Glutamatergic neuron (in vitro differentiated cells): ENCODE measurements around the gene HIVEP3. TPM values are rescaled to one million over a fixed set of nuclear protein-coding genes. Genes with fewer than 3 reads are reported as not detected.

Source experiments
- DNase-seq: peaks from one replicate; pipeline ENCODE4 v3.0.0; 2022
- H3K27ac Mint-ChIP-seq: one replicate; pipeline ENCODE4 v1.8.0; 2020; ENCODE audit warnings: mild to moderate bottlenecking, mixed read lengths, inconsistent platforms; ENCODE audit not compliant: unreplicated experiment
- H3K27me3 Mint-ChIP-seq: one replicate; pipeline ENCODE4 v1.8.0; 2020; ENCODE audit warnings: mild to moderate bottlenecking, moderate library complexity, mixed read lengths, inconsistent platforms; ENCODE audit not compliant: unreplicated experiment
- H3K36me3 Mint-ChIP-seq: one replicate; pipeline ENCODE4 v1.8.0; 2020; ENCODE audit warnings: mild to moderate bottlenecking, mixed read lengths, inconsistent platforms; ENCODE audit not compliant: unreplicated experiment
- H3K4me1 Mint-ChIP-seq: one replicate; pipeline ENCODE4 v1.8.0; 2020; ENCODE audit warnings: mild to moderate bottlenecking, low read depth, mixed read lengths, inconsistent platforms; ENCODE audit not compliant: unreplicated experiment
- H3K4me3 Mint-ChIP-seq: one replicate; pipeline ENCODE4 v1.8.0; 2020; ENCODE audit warnings: mild to moderate bottlenecking, mixed read lengths, inconsistent platforms; ENCODE audit not compliant: unreplicated experiment
- H3K9me3 Mint-ChIP-seq: one replicate; pipeline ENCODE4 v1.8.0; 2020; ENCODE audit warnings: mild to moderate bottlenecking, moderate library complexity, mixed read lengths, inconsistent platforms; ENCODE audit not compliant: unreplicated experiment
- total RNA-seq: library from RNA; stranded (reverse); fragmentation: NEBNext Ultra II Directional; extraction: Animal tissue kit (Norgen Biotek cat#: 25700); gene quantifications from one replicate; pipeline ENCODE4 v1.2.1, GENCODE V29; 2021; ENCODE audit not compliant: unreplicated experiment
- TF ChIP-seq, protein P1 (sequence below): fragments of 200-600 bp; sonication (generic); IDR thresholded peaks from one replicate; pipeline ENCODE4 v1.5.0; 2021; ENCODE audit not compliant: partially characterized antibody, unreplicated experiment

HIVEP3 gene
- total RNA-seq, 1 donor from 2014 or later, result 15.1 TPM

DNA sequence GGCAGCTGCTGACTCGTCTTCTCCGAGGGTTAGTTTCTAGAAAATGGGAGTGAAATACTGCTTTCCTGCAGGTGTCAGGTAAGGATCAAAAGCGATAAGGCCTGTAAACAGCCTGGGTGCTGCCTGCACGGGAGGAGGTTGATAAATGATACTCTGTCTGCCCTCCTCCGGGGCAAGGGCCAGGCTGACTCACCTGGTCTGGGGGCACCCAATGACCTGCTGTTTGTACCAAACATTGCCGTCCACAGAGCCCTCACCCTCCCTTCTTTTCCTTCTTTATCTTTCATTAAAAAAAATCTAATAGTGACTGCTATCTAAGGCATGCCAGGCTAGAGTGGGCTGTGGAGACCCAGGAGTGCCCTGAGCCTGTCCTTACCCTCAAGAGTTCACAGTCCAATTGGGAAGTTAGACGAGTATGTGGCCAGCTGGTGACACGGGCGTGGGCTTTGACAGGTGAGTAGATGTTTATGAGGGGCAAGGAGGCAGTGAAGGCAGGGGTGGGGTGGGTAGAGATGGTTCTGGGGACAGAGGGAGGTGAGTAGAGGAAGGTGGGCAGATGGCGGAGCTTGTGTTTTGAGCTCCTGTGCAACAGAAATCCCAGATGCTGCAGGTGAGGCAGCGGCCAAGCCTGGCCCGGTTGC is 450.5 kb downstream of the HIVEP3 start:
- DNase-seq, result no peak
- Mint-ChIP-seq H3K4me3 (no peak overlapping the region), H3K4me1 (peaks cover 23% of the 10 kb centered on the region), H3K27ac (no peak overlapping the region), H3K27me3 (peaks cover 4% of the 10 kb centered on the region), H3K36me3 (no peaks in the 10 kb centered on the region), H3K9me3 (peaks cover 4% of the 10 kb centered on the region)
- TF ChIP-seq, protein P1, sequence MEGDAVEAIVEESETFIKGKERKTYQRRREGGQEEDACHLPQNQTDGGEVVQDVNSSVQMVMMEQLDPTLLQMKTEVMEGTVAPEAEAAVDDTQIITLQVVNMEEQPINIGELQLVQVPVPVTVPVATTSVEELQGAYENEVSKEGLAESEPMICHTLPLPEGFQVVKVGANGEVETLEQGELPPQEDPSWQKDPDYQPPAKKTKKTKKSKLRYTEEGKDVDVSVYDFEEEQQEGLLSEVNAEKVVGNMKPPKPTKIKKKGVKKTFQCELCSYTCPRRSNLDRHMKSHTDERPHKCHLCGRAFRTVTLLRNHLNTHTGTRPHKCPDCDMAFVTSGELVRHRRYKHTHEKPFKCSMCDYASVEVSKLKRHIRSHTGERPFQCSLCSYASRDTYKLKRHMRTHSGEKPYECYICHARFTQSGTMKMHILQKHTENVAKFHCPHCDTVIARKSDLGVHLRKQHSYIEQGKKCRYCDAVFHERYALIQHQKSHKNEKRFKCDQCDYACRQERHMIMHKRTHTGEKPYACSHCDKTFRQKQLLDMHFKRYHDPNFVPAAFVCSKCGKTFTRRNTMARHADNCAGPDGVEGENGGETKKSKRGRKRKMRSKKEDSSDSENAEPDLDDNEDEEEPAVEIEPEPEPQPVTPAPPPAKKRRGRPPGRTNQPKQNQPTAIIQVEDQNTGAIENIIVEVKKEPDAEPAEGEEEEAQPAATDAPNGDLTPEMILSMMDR, result no peak

DNA sequence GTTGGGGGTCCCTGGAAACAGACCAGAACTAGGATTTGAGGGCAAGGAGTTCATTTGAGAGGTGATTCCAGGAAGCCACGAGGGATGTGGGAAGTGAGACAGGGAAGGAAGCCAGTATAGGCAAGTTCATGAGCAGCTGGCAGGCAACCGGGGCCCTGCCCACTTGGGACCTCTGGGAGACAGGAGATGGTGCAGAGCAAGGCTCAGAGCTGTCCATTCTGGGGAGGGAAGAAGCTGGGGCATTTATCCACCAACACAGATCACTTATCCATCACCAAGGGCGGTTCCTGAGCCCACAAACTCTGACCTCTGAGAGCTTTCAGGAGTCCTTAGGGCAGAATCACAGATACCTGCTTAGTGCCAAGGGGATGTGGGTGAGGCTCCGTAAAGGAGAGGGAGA is 451.0 kb downstream of the HIVEP3 start:
- Mint-ChIP-seq H3K36me3 (no peaks in the 10 kb centered on the region), H3K4me3 (no peak overlapping the region), H3K27me3 (peaks cover 4% of the 10 kb centered on the region), H3K9me3 (peaks cover 4% of the 10 kb centered on the region), H3K27ac (no peak overlapping the region), H3K4me1 (peaks cover 23% of the 10 kb centered on the region)
- DNase-seq, result no peak
- TF ChIP-seq, protein P1, result no peak

DNA sequence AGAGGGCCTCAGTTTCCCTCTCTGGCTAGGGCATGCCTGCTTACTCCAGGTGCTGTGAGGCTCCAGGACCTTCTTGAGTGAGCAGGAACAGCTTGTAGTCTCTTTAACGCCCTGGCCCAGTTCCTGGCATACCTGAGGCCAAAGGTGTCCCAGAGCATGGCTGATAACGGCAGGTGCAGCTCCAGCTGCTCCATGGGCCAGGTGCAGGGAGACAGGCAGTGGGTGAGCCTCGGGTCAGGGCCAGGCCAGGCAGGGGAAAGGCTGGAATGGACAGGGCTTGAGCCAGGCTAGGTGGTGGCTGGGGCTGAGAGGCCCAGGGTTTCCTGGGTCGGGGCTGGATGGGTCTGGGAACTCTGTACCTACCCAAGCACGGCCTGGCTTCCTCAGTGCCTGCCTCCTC is 452.6 kb downstream of the HIVEP3 start:
- no peak for DNase-seq
- no peak overlapping the region for H3K27ac Mint-ChIP-seq
- H3K4me1 Mint-ChIP-seq, result peaks cover 23% of the 10 kb centered on the region
- no peak overlapping the region for H3K4me3 Mint-ChIP-seq
- peaks cover 4% of the 10 kb centered on the region for H3K9me3 Mint-ChIP-seq
- TF ChIP-seq, protein P1, result no peak
- no peaks in the 10 kb centered on the region for H3K36me3 Mint-ChIP-seq
- peaks cover 4% of the 10 kb centered on the region for H3K27me3 Mint-ChIP-seq

DNA sequence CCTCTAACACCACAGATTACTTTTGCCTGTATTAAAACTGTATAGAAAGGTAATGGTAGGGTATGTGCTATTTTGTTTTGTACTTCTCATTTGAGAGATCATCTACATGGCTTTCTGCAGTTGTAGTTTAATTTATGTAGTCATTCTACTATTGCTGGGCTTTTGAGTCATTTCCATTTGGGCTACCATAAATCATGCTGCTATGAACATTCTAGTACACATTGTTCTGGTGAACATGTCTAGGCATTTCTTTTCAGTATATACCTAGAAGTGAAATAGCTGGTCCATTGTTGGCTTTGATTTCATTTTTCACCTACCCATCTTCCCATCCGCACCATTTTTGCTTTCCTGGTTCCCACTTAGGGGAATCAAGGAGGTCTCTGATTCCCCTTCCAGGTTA is 453.0 kb downstream of the HIVEP3 start:
- Mint-ChIP-seq H3K27me3 (peaks cover 4% of the 10 kb centered on the region), H3K4me1 (peaks cover 23% of the 10 kb centered on the region), H3K27ac (no peak overlapping the region), H3K4me3 (no peak overlapping the region), H3K9me3 (peaks cover 4% of the 10 kb centered on the region), H3K36me3 (no peaks in the 10 kb centered on the region)
- DNase-seq, result no peak
- TF ChIP-seq, protein P1, result no peak

DNA sequence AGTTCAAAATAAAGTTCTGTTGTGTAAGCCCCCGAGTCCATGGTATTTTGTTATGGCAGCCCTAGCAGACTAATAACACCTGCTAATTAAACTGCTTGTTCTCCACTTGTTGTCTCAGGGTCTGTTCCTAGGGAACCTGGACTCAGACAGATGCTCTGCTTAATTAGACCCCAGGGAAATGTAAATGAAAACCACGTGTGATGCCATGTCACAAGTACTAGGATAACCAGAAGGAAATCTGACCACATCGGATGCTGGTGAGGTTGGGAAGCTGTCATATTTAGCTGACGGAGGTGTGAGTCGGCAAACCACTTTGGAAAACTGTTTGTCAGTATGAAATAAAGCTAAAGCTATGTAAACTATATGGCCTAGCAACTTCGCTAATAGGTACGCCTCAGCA is 453.8 kb downstream of the HIVEP3 start:
- TF ChIP-seq, protein P1, result no peak
- H3K9me3 Mint-ChIP-seq, result peaks cover 4% of the 10 kb centered on the region
- H3K27me3 Mint-ChIP-seq, result peaks cover 4% of the 10 kb centered on the region
- DNase-seq, result no peak
- no peak overlapping the region for H3K27ac Mint-ChIP-seq
- no peaks in the 10 kb centered on the region for H3K36me3 Mint-ChIP-seq
- no peak overlapping the region for H3K4me3 Mint-ChIP-seq
- peaks cover 23% of the 10 kb centered on the region for H3K4me1 Mint-ChIP-seq
